ENCODE data around the gene ZDHHC5.
"Not testable (repeated sequence)": the region's sequence is repeated elsewhere in the genome, so short reads cannot be mapped to it uniquely, and the experiment has no call there.

Gene ZDHHC5

DNA sequence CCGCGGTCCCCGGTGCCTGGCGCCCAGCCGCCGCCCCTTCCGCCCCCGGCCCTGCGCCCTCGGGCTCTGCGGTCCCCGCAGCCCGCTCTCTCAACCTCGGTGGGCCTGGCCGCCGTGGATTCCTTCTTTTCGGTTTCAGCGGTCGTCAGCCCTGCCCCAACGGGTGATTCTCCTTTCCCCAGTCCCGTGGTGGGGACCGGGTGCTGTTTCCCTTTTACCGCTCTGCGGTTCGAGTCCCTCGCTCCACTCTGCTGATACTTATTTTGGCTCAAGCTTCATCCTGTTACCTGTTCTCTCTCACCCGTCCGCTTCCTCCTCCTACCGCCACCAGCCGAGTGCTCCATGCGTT, 494 bp downstream of the ZDHHC5 start:
- no peak for DNase-seq

DNA sequence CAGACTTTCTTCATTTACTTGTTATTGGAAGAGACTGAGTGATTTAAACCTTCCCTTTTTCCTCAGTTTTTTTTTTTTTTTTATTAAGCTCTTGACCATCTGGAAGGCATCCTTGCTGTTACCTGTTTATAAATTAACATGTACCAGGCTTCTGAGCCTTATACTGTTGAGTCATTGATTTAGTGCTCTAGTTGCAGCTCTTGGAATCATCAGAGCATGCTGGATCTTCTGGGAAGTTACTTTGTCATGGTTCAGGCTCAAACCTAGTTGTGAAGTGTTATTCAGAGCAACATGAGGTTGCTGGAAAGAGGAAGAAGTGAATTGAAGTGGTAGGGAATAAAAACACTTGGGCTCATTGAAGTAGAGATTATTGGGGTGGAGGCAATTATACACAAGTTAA, 6.3 kb downstream of the ZDHHC5 start:
- DNase-seq = no peak

- DNase-seq = no peak
Observed at GRCh38 chr11:57675176-57675941, 7.4 kb downstream of the ZDHHC5 start.

DNA sequence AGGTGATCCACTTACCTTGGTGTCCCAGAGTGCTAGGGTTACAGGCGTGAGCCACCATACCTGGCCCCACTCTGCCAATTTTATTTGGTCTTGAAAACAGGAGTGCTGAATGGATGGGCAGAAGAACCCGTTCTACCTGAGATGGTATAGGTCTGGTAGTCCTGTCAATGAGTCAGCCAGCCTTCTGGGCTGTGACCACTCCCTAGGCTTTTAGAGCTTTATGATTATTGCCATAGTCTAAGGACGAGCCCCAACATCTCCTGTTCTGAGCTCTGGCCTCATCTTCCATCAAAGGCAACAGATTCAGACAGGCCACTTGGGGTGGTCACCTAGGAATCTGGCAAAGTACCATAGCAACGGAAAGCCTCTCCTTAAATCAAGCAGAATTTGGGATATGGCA, 11.5 kb downstream of the ZDHHC5 start:
- no peak for DNase-seq

DNA sequence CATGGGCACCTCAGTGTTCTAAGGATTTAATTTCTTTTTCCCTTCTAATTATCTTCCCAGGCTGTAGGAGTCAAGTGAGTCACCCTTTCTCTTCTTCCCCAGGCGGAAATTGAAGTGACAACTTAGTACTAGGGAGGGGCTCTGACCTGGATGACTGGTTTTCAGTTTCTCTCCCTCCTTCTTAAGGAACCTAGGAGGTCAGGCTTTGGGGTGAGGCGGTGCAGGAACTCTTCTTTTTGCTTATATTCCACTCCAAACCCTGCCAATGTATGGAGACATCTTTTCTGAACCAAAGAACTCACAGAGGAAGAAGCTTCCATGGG, 12.6 kb downstream of the ZDHHC5 start:
- DNase-seq = no peak

GRCh38 chr11:57681168-57681567, 13.3 kb downstream of the ZDHHC5 start:
- no peak for DNase-seq

GRCh38 chr11:57690474-57690873, 22.6 kb downstream of the ZDHHC5 start:
- DNase-seq = not testable (repeated sequence)

- no peak for DNase-seq
Observed at GRCh38 chr11:57698843-57699365, 31.0 kb downstream of the ZDHHC5 start.

DNA sequence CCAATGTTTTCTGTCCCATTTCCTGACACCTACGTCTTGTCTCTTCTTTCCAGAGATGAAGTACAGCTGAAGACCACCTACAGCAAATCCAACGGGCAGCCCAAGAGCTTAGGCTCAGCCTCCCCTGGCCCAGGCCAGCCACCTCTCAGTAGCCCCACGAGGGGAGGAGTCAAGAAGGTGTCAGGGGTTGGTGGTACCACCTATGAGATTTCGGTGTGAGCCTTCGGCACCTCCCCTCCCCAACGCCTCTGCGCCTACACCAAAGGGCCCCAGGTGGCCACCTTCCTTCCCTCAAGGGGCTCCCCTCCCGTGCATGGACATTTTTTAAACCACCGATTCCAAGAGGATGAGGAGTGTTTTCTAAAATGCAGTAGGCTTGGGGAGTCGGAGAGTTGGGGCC, 31.9 kb downstream of the ZDHHC5 start:
- DNase-seq = no peak

- no peak for DNase-seq
Observed at GRCh38 chr11:57700425-57700824, 32.5 kb downstream of the ZDHHC5 start.

DNA sequence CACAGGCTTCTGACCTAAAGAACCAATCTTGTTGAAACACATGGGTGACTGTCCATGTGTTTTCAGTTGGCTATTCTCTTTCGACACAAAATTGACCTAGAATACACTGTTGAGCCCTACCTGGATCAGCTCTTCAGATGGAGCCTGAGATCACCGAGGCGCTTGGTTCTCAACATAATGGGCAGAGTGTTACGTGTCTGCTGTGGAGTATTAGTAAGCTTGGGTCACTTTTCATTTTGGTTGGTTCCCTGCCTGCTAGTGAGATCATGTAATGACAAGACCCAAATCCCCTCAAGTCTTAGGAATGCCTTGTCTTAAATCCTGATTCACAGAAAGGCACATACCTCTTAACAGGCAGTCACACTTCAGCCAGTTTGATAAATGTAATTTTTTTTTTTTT, 35.4 kb downstream of the ZDHHC5 start:
- DNase-seq = no peak

DNA sequence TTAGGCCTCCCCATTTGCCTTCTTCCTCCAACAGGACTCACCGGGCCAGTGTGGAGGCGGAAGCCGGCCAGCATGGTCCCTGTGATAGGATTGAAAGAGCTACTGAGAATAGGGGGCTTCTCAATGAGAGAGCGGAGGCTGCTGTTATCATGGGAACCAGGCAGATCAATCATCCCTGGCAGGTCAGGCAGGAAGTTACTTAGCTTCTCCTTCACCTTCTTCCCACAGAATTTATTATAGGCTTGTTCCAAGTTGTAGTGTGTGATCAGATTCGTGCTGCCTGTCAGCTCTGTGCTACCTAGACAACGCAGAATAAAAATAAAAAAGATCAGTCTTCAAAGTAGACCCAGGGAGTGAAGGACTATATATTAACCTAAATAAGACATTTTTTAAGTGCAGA, 37.0 kb downstream of the ZDHHC5 start:
- no peak for DNase-seq

GRCh38 chr11:57705432-57705831, 37.5 kb downstream of the ZDHHC5 start:
- DNase-seq = not testable (repeated sequence)

GRCh38 chr11:57709802-57710367, 42.0 kb downstream of the ZDHHC5 start:
- DNase-seq = no peak

GRCh38 chr11:57711414-57712255, 43.7 kb downstream of the ZDHHC5 start, which contains the start of gene MED19:
Gene MED19, minus strand, starts transcription at chr11:57712215. Its CDS starts 36 bp downstream, at chr11:57712179.
- peak; percentile 94 for DNase-seq

DNA sequence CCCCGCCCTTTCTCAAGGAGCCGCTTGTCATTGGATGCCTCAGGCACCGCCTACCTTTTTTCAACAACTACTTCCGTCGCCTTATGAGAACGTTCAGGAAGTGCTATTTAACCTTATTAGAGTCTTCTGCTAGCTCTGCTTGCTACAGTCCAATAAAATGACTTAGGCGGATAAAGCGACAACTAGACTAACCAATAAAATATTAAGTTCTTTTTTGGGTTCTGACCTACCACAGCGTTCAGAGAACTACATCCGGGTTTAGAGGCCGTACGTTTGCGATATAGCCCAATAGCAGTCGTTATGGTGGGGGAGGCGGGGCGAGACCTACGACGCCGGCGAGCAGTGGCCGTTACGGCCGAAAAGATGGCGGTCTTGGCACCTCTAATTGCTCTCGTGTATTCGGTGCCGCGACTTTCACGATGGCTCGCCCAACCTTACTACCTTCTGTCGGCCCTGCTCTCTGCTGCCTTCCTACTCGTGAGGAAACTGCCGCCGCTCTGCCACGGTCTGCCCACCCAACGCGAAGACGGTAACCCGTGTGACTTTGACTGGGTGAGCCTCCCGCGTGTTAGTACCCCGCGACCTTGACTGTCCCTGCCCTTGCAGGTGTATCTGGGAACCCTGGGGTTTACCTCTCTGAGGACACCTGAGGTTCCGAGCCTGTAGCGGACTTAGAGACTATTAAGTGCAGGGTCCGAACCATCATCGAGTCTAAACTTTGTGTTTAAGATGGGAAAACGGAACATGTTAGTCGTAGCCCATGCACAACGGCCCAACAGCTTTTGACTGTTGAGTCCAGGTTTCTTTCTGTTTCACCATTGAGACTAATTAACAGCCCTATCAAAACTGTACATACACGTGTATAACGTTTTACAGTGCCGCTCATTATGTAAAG, 44.6 kb downstream of the ZDHHC5 start, which contains the start of gene TMX2:
TSS of gene TMX2 (plus strand) at position 338 of the 895 bp plus-strand sequence. CDS start at position 364, 26 bp downstream.
- peak; percentile 99 for DNase-seq

DNA sequence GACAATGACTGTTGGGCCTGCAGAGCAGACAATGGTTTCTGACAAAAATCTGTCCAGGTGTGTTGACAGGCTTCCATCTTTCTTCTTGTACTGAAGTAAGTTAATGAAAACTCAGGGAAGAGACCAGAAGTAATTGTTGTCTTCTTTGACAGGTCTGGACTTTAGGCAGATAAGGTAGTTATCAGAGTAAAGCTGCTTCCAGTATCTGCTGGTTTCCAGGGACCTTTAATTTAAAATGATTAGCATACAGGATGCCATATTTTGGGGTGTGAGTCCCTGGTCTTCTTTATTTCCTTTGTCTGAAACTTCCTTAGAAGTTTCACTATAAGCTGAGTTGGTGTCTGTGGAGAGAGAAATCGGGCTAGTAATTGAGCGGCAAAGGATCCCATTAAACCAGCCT, 45.9 kb downstream of the ZDHHC5 start:
- DNase-seq = no peak

DNA sequence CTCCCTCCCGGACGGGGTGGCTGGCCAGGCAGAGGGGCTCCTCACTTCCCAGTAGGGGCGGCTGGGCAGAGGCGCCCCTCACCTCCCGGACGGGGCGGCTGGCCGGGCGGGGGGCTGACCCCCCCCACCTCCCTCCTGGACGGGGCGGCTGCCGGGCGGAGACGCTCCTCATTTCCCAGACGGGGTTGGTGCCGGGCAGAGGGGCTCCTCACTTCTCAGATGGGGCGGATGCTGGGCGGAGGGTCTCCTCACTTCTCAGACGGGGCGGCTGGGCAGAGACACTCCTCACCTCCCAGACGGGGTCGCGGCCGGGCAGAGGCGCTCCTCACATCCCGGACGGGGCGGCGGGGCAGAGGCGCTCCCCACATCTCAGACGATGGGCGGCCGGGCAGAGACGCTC, 48.8 kb downstream of the ZDHHC5 start:
- DNase-seq = not testable (repeated sequence)

DNA sequence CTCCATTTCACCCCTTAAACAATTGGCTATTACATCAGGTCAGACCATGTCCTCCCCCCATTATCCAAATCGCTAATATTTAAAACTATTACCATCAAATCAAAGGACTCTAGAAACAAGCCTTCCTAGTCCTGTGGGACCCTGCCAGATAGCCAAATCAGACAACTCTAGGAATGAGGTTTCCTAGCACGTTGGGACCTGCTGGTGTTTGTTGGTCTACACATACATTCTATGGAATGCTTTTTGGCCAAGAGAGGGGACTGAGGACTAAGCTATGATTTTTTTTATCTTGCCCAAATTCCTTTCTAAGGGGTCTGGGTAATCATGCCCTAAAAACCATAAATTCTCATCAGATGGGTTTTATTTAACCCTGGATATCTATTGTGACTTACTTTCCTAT, 59.3 kb downstream of the ZDHHC5 start:
- DNase-seq = no peak

DNA sequence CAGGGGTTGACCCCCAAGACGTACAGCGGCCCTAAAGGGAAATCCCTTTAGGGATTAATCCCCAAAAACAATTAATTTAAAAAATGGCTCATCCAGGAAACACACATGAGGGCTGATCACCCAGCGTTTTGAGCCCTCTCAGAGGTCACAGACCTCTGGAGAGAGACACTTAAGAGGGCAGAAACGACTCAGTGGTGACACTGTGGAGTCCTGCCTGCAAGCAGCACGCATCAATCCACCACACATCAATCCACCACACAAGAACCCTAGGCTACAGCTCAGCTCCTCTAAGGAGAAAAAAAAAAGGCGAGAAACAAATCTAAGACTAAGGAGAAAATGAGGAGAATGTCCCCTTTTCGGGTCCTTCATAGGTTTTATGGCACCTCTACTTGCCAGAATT, 60.9 kb downstream of the ZDHHC5 start:
- DNase-seq = no peak

DNA sequence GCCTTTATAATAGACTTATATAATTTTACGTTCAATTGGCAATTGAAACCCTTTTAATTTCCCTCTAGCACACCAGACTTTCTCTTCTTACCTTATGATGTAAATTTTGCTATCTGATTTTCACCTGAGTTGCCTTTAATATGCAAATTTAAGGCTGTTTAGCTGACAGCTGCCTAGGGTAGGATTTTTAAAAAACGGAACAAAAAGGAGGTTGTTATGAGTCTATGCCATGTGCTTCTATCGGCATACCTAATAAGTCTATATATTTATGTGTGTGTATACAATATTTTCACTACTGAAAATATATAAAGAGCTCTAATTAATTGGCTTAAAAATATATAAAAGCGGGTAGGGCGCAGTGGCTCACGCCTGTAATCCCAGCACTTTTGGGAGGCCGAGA, 61.6 kb downstream of the ZDHHC5 start:
- DNase-seq = no peak

DNA sequence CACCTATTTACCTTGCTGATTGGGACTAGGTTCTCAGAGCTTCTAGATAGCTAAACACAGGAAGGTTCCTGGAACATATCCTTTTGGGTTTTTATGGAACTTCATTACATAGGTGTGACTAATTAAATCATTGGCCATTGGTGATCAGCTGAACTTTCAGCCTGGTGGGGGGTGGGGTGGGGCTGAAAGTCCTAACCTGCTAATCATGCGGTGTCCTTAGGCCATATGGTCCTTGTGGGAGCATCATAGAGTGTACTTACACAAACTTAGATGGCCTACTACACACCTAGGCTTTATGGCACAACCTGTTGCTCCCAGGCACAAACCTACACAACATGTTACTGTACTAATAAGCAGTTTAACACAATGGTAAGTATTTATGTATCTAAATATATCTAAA, 64.7 kb downstream of the ZDHHC5 start:
- DNase-seq = no peak

Measured in NCI-H345 (cell line).